Gastroesophageal sphincter (tissue), 4 donors: ENCODE results near the gene DNLZ. TPM values are rescaled to one million over a fixed set of nuclear protein-coding genes. Genes with fewer than 3 reads are reported as not detected.

Source experiments
- ATAC-seq: fragments of 150-250 bp; one replicate; pipeline ENCODE4 v1.9.1; 2016; ENCODE audit warnings: mild to moderate bottlenecking, moderate library complexity
- H3K27ac ChIP-seq, 4 donors: fragments of 200-600 bp; sonication (generic) in 3 of 4; 1 replicate in 3 of 4; 2 replicates in 1 of 4; pipeline ENCODE4 v1.5.1; 2016 to 2019
- H3K27me3 ChIP-seq: fragments of 200-600 bp; sonication (generic); one replicate; pipeline ENCODE4 v1.5.1; 2019
- H3K36me3 ChIP-seq, 2 donors: fragments of 200-600 bp; sonication (generic); one replicate each; pipeline ENCODE4 v1.5.1; 2019; ENCODE audit warnings: control low read depth in 1 of 2
- H3K4me1 ChIP-seq, 3 donors: fragments of 200-600 bp; sonication (generic); 1 replicate in 2 of 3; 2 replicates in 1 of 3; pipeline ENCODE4 v1.5.1; 2016 to 2019; ENCODE audit warnings: control low read depth in 2 of 3
- H3K4me3 ChIP-seq, 2 donors: fragments of 200-600 bp; sonication (generic); one replicate each; pipeline ENCODE4 v1.5.1; 2019; ENCODE audit warnings: mild to moderate bottlenecking in 1 of 2, moderate library complexity in 1 of 2
- H3K9me3 ChIP-seq, 3 donors: fragments of 200-600 bp; sonication (generic); one replicate each; pipeline ENCODE4 v1.5.1; 2017 to 2019; ENCODE audit warnings: control low read depth in 2 of 3
- EP300 ChIP-seq: sonication (generic); formaldehyde crosslinking; IDR thresholded peaks from one replicate; pipeline ENCODE4 v1.6.1; 2017; ENCODE audit warnings: antibody characterized with exemption, mild to moderate bottlenecking
- POLR2A ChIP-seq, 2 donors: fragments of 450-650 bp; IDR thresholded peaks; one replicate each; pipeline ENCODE4 v1.6.1; 2017; ENCODE audit warnings: antibody characterized with exemption in 2 of 2, mild to moderate bottlenecking in 2 of 2, moderate library complexity in 1 of 2
- POLR2AphosphoS5 ChIP-seq: sonication (generic); formaldehyde crosslinking; IDR thresholded peaks from one replicate; pipeline ENCODE4 v1.6.1; 2017; ENCODE audit warnings: antibody characterized with exemption
- WGBS, 2 donors: methylation state at CpG; one replicate each; pipeline ENCODE4 v1.1.5; 2018; ENCODE audit warnings: low coverage in 1 of 2; 5-methylcytosine and 5-hydroxymethylcytosine counted together
- total RNA-seq, 4 donors: library from RNA; depleted of rRNA; stranded (reverse); fragments of >200 nt; gene quantifications; one replicate each; pipeline ENCODE4 v1.1.0, GENCODE V29; 2016
- TF ChIP-seq, protein P1 (sequence below), 4 experiments: fragments of 200-600 bp in 2 of 4; fragments of 450-650 bp in 2 of 4; sonication (generic) in 1 of 4; IDR thresholded peaks; one replicate each; pipeline ENCODE4 v1.5.1; 2017 to 2019; ENCODE audit warnings: antibody characterized with exemption in 4 of 4, mild to moderate bottlenecking in 2 of 4, moderate library complexity in 2 of 4

DNLZ gene
- total RNA-seq, 4 donors from 2014 or later = 8.4 to 23.7 (median 15.7) TPM

DNA sequence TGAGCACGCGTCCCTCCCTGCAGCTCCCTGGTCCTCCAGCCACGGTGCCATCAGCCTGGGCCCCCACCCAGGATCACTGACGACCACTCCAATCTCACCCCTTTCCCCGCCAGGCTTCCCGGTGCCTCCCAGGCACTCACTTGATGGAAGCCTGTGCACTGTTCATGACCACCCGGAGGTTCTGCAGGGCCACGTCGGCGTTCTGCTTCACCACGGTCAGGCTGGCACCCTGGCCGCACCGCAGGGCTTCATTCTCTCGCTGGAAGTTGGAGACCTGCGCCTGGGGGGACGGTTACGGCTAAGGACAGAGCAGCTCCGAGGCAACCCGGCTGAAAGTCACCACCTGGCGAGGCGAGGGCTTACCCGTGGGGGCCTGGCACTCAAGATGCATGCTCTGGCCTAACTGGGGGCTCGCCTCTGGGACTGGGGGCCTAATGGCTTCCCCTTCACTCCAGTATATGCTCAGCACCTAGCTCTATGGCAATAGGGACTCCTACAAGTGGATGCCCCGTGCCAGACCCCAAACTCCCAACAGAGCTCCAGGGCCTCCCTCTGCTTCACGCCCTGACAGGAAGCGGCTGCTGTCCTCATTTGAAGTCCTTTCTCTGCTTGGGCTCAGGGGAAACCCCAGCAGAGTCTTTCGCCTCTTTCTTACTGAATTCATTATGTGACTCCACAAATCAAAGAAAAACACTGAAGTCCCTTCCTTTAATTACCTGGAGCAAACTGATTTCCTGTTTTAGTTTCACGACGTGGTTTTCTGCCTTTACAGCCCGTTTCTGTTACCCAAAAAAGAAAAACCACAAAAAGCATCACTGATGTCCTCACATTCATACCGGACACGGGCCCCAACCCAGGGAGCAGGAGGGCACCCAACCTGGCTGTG, 40.6 kb upstream of the DNLZ start:
- no peak for ATAC-seq
- peaks cover 0 to 63% of the 10 kb centered on the region in 2 donors for H3K36me3 ChIP-seq
- H3K27me3 ChIP-seq = no peaks in the 10 kb centered on the region
- no peak overlapping the region for H3K4me3 ChIP-seq
- no peaks in the 10 kb centered on the region for H3K9me3 ChIP-seq
- WGBS, 2 donors = 85 to 89% methylated on average over 5 to 8 of the region's 32 CpGs
- peaks cover 0 to 23% (median 9%) of the 10 kb centered on the region in 3 donors for H3K4me1 ChIP-seq
- H3K27ac ChIP-seq = no peak overlapping the region
- TF ChIP-seq POLR2A (IDR thresholded peaks at IDR 0.05) = no peak
- TF ChIP-seq, protein P1, sequence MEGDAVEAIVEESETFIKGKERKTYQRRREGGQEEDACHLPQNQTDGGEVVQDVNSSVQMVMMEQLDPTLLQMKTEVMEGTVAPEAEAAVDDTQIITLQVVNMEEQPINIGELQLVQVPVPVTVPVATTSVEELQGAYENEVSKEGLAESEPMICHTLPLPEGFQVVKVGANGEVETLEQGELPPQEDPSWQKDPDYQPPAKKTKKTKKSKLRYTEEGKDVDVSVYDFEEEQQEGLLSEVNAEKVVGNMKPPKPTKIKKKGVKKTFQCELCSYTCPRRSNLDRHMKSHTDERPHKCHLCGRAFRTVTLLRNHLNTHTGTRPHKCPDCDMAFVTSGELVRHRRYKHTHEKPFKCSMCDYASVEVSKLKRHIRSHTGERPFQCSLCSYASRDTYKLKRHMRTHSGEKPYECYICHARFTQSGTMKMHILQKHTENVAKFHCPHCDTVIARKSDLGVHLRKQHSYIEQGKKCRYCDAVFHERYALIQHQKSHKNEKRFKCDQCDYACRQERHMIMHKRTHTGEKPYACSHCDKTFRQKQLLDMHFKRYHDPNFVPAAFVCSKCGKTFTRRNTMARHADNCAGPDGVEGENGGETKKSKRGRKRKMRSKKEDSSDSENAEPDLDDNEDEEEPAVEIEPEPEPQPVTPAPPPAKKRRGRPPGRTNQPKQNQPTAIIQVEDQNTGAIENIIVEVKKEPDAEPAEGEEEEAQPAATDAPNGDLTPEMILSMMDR (IDR thresholded peaks at IDR 0.05) = no peak

DNA sequence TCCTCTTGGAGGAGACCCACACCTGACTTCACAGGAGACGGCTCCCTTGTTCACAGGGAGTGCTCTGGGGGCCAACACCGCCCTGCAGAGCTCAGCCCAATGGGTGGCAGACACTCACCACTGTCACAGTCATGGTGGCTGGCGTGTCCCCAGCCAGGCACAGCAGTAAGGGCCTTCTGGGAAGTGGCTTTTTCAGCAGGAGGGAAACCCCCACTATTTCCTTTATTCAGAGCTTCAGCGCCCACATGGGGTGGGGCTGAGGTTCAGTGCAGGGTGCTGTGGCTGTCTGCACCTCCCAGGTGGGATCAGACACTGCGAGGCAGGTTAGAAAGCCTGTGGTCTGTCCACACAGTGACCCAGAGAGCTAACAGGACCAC, 40.0 kb upstream of the DNLZ start:
- Histone ChIP-seq H3K9me3 (no peaks in the 10 kb centered on the region), H3K4me1 (peaks cover 0 to 23% (median 13%) of the 10 kb centered on the region in 3 donors), H3K27ac (no peak overlapping the region), H3K4me3 (no peak overlapping the region), H3K36me3 (peaks cover 0 to 63% of the 10 kb centered on the region in 2 donors), H3K27me3 (no peaks in the 10 kb centered on the region)
- WGBS, 2 donors = 100% methylated on average over 1 of the region's 5 CpGs; no CpG with 5 or more reads in 1 of the 2 donors
- TF ChIP-seq POLR2A (IDR thresholded peaks at IDR 0.05) (no peak), POLR2AphosphoS5 (no peak), EP300 (no peak)
- TF ChIP-seq, protein P1 (IDR thresholded peaks at IDR 0.05) = no peak
- no peak for ATAC-seq

DNA sequence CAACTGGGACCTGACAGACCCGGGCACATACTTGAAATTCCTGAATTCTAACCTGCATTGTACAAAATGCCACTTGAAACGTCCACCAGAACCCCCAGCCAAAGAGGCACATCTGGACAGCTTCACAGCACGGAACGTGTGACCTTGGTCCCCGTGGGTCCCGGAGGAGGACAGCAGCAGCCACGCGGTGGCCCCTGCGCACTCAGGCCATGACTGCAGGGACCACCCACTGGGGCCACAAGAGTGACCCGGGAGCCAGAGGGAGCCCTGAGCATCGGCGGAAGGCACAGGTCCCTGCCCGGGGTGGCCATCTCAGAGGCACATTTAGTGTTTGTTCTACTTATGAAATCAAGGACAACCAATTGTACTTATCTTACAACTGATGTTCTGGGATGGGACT, 38.5 kb upstream of the DNLZ start:
- Histone ChIP-seq H3K9me3 (no peaks in the 10 kb centered on the region), H3K4me1 (peaks cover 0 to 28% (median 15%) of the 10 kb centered on the region in 3 donors), H3K36me3 (peaks cover 0 to 67% of the 10 kb centered on the region in 2 donors), H3K4me3 (no peak overlapping the region), H3K27ac (no peak overlapping the region), H3K27me3 (no peaks in the 10 kb centered on the region)
- 60% methylated on average over 4 of the region's 13 CpGs; no CpG with 5 or more reads in 1 of the 2 donors for WGBS, 2 donors
- no peak for TF ChIP-seq POLR2A (IDR thresholded peaks at IDR 0.05)
- no peak for TF ChIP-seq POLR2AphosphoS5
- TF ChIP-seq EP300 = no peak
- TF ChIP-seq, protein P1 (IDR thresholded peaks at IDR 0.05) = no peak
- ATAC-seq = no peak

DNA sequence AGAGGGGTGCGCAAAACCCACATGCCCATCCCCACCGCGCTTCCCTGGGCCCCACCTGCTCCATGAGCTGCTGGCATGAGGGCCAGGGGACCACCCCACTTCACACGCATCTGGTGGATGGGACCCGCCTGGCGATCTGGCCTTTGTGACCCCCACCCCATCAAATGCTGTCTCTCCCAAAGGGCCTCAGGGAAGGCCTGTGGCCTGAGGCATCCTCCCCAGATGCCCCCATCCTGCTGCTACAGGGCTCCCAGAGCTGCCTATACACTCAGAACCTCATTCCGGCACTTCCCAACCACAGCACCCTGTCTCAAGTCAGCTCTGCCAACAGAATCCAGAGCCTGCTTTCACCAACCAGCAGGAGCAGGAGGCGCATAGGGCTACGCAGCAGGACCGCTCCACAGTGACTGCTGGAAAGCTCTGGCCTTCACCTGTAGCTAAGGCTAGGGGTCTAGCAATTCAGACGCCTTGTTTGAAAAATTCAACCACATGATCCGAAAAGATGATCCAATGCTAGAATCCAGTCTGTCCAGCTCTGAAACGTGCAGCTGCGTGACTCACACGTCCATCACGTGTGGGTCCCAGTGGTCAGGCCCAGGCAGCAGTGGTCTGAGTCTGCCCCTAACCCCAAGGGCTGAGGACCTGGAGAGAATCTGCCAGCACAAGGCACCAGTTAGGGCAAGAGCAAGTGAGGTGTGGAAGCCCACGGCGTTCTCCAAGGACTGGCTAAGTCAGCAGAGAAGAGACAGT, 37.8 kb upstream of the DNLZ start:
- H3K36me3 ChIP-seq = peaks cover 0 to 67% of the 10 kb centered on the region in 2 donors
- H3K9me3 ChIP-seq = no peaks in the 10 kb centered on the region
- no peaks in the 10 kb centered on the region for H3K27me3 ChIP-seq
- TF ChIP-seq POLR2A (IDR thresholded peaks at IDR 0.05) = no peak
- no peak for TF ChIP-seq POLR2AphosphoS5
- TF ChIP-seq, protein P1 (IDR thresholded peaks at IDR 0.05) = no peak
- no peak for TF ChIP-seq EP300
- H3K4me3 ChIP-seq = no peak overlapping the region
- WGBS, 2 donors = 89% methylated on average over 6 of the region's 18 CpGs; no CpG with 5 or more reads in 1 of the 2 donors
- ATAC-seq = no peak
- H3K27ac ChIP-seq = no peak overlapping the region
- peaks cover 0 to 28% (median 15%) of the 10 kb centered on the region in 3 donors for H3K4me1 ChIP-seq
